HepG2 (cell line): ENCODE results near the gene ZC3H12A. TPM values are rescaled to one million over a fixed set of nuclear protein-coding genes. Genes with fewer than 3 reads are reported as not detected.

ENCODE experiments used
- IKZF4 ChIP-seq: sonication (generic); formaldehyde crosslinking; IDR thresholded peaks from 2 replicates; pipeline ENCODE4 v1.5.1; 2020; ENCODE audit warnings: borderline replicate concordance, mild to moderate bottlenecking, low read depth, missing genetic modification reagents; ENCODE audit errors: not compliant biosample characterization
- MED1 ChIP-seq: sonication (generic); formaldehyde crosslinking; IDR thresholded peaks from 2 replicates; pipeline ENCODE4 v1.4.0; 2020; ENCODE audit warnings: missing genetic modification reagents
- ZBTB33 ChIP-seq: sonication (generic); formaldehyde crosslinking; IDR thresholded peaks from 2 replicates; pipeline ENCODE4 v1.4.0; 2020; ENCODE audit warnings: missing genetic modification reagents
- ZBTB39 ChIP-seq: sonication (generic); formaldehyde crosslinking; IDR thresholded peaks from 2 replicates; pipeline ENCODE4 v1.5.0; 2020; ENCODE audit warnings: missing genetic modification reagents
- ZNF335 ChIP-seq: sonication (generic); formaldehyde crosslinking; IDR thresholded peaks from 2 replicates; pipeline ENCODE4 v1.4.0; 2020; ENCODE audit warnings: missing genetic modification reagents
- ZSCAN5A ChIP-seq: sonication (generic); formaldehyde crosslinking; IDR thresholded peaks from 2 replicates; pipeline ENCODE4 v1.8.0; 2022; ENCODE audit warnings: mild to moderate bottlenecking, missing genetic modification reagents, borderline replicate concordance
- polyA plus RNA-seq, 8 experiments: library from polyadenylated mRNA; depleted of rRNA in 3 of 8; stranded (reverse) in 7 of 8; unstranded in 1 of 8; fragments of >200 nt; fragmentation: Illumina TruSeq in 4 of 8; extraction: Trizol in 4 of 8; gene quantifications; 2 replicates each; pipeline versions ENCODE4 v1.2.1 to v1.2.3, GENCODE V29; 2011 to 2016; ENCODE audit warnings: low read depth in 4 of 8, missing spikeins in 1 of 8, mixed read lengths in 1 of 8; ENCODE audit not compliant: insufficient read depth in 1 of 8
- total RNA-seq, 5 experiments: library from RNA; depleted of rRNA; stranded (reverse); fragments of >200 nt; fragmentation: Illumina TruSeq; extraction: Trizol; gene quantifications; 2 replicates each; pipeline ENCODE4 v1.2.3, GENCODE V29; 2016; ENCODE audit warnings: low read depth in 1 of 5
- TF ChIP-seq, protein P1 (sequence below): sonication (generic); formaldehyde crosslinking; IDR thresholded peaks from 2 replicates; pipeline ENCODE4 v1.8.0; 2022; ENCODE audit warnings: missing genetic modification reagents, mild to moderate bottlenecking, inconsistent platforms, borderline replicate concordance
- TF ChIP-seq, protein P2 (sequence below): sonication (generic); formaldehyde crosslinking; IDR thresholded peaks from 2 replicates; pipeline ENCODE4 v1.4.0; 2020; ENCODE audit warnings: low read depth, missing genetic modification reagents
- TF ChIP-seq, protein P3 (sequence below): sonication (generic); formaldehyde crosslinking; IDR thresholded peaks from 2 replicates; pipeline ENCODE4 v1.5.1; 2020; ENCODE audit warnings: mild to moderate bottlenecking, missing genetic modification reagents, borderline replicate concordance

Gene ZC3H12A
- total and polyA plus RNA-seq, 2 of the 13 experiments (the other 11 are each of a cell fraction or from before 2014, with no cell fraction given): 6.8 to 13.3 TPM

DNA sequence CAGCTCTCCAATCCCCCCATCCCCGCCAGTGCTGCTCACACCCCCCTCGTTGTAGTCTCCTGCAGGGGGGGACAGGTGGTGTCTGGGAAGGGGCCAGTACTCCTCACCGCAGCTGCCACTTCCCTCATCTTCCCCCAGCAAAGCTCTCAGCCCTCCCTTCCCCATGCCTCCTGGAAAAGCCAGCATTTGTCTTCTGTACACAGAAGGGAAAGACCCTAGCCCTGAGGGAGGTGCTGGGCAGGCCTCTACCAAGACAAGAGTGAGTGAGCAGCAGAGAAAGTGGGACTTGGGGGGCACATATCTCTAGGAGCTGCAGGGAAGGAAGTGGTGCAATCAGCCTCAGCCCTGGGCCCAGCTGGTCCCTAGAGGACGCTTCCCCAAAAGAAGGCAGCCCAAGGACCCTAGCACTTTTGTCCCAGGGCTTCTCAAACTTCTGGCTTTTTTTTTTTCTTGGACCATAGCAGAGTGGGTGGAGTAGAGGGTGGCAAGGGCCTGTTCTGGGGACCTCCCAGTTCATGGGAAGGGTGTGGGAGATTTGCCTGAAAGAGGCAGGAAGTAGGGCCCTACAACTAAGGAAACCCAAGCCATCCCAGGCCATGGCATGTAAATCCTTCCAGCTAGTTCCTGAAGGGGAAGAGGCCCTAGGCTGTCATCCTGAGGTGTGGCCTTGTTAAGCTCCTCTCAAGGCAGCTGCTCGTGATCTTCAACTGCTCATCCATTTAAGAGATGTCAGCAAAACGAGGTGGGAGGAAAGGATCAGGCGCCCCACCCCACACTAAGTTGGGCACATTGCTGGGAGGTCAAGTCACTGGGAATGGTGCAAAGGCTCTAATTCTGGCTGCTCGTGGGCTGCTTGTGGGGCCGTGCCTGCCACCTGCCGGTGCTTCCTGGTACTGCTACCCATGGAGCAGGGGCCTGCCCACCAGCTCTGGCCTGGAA, 12.6 kb downstream of the ZC3H12A start (continued):
- TF ChIP-seq ZBTB39 (CRISPR knock-in tag) (no peak), ZNF335 (CRISPR knock-in tag) (no peak), ZSCAN5A (CRISPR knock-in tag) (no peak), IKZF4 (CRISPR knock-in tag) (peak; percentile 42), ZBTB33 (CRISPR knock-in tag) (no peak), MED1 (CRISPR knock-in tag) (no peak)
- TF ChIP-seq, protein P1, sequence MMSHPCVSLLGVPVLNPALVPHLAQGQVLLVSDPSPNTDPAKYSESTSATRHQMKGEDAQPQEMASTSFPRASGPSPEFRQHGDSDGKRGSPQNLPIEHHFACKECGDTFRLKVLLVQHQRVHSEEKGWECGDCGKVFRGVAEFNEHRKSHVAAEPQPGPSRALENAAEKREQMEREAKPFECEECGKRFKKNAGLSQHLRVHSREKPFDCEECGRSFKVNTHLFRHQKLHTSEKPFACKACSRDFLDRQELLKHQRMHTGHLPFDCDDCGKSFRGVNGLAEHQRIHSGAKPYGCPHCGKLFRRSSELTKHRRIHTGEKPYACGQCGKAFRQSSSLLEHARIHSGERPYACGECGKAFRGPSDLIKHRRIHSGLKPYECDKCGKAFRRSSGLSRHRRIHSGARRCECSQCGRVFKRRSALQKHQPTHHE (CRISPR knock-in tag): no peak
- TF ChIP-seq, protein P2, sequence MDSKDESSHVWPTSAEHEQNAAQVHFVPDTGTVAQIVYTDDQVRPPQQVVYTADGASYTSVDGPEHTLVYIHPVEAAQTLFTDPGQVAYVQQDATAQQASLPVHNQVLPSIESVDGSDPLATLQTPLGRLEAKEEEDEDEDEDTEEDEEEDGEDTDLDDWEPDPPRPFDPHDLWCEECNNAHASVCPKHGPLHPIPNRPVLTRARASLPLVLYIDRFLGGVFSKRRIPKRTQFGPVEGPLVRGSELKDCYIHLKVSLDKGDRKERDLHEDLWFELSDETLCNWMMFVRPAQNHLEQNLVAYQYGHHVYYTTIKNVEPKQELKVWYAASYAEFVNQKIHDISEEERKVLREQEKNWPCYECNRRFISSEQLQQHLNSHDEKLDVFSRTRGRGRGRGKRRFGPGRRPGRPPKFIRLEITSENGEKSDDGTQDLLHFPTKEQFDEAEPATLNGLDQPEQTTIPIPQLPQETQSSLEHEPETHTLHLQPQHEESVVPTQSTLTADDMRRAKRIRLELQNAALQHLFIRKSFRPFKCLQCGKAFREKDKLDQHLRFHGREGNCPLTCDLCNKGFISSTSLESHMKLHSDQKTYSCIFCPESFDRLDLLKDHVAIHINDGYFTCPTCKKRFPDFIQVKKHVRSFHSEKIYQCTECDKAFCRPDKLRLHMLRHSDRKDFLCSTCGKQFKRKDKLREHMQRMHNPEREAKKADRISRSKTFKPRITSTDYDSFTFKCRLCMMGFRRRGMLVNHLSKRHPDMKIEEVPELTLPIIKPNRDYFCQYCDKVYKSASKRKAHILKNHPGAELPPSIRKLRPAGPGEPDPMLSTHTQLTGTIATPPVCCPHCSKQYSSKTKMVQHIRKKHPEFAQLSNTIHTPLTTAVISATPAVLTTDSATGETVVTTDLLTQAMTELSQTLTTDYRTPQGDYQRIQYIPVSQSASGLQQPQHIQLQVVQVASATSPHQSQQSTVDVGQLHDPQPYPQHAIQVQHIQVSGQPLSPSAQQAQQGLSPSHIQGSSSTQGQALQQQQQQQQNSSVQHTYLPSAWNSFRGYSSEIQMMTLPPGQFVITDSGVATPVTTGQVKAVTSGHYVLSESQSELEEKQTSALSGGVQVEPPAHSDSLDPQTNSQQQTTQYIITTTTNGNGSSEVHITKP (CRISPR knock-in tag): no peak
- TF ChIP-seq, protein P3, sequence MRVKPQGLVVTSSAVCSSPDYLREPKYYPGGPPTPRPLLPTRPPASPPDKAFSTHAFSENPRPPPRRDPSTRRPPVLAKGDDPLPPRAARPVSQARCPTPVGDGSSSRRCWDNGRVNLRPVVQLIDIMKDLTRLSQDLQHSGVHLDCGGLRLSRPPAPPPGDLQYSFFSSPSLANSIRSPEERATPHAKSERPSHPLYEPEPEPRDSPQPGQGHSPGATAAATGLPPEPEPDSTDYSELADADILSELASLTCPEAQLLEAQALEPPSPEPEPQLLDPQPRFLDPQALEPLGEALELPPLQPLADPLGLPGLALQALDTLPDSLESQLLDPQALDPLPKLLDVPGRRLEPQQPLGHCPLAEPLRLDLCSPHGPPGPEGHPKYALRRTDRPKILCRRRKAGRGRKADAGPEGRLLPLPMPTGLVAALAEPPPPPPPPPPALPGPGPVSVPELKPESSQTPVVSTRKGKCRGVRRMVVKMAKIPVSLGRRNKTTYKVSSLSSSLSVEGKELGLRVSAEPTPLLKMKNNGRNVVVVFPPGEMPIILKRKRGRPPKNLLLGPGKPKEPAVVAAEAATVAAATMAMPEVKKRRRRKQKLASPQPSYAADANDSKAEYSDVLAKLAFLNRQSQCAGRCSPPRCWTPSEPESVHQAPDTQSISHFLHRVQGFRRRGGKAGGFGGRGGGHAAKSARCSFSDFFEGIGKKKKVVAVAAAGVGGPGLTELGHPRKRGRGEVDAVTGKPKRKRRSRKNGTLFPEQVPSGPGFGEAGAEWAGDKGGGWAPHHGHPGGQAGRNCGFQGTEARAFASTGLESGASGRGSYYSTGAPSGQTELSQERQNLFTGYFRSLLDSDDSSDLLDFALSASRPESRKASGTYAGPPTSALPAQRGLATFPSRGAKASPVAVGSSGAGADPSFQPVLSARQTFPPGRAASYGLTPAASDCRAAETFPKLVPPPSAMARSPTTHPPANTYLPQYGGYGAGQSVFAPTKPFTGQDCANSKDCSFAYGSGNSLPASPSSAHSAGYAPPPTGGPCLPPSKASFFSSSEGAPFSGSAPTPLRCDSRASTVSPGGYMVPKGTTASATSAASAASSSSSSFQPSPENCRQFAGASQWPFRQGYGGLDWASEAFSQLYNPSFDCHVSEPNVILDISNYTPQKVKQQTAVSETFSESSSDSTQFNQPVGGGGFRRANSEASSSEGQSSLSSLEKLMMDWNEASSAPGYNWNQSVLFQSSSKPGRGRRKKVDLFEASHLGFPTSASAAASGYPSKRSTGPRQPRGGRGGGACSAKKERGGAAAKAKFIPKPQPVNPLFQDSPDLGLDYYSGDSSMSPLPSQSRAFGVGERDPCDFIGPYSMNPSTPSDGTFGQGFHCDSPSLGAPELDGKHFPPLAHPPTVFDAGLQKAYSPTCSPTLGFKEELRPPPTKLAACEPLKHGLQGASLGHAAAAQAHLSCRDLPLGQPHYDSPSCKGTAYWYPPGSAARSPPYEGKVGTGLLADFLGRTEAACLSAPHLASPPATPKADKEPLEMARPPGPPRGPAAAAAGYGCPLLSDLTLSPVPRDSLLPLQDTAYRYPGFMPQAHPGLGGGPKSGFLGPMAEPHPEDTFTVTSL (CRISPR knock-in tag): no peak
